ENCODE data around the gene CHD5. TPM values are rescaled to one million over a fixed set of nuclear protein-coding genes. Genes with fewer than 3 reads are reported as not detected.

Gene CHD5
- total RNA-seq, 1 experiment from 2014 or later, result not detected

DNA sequence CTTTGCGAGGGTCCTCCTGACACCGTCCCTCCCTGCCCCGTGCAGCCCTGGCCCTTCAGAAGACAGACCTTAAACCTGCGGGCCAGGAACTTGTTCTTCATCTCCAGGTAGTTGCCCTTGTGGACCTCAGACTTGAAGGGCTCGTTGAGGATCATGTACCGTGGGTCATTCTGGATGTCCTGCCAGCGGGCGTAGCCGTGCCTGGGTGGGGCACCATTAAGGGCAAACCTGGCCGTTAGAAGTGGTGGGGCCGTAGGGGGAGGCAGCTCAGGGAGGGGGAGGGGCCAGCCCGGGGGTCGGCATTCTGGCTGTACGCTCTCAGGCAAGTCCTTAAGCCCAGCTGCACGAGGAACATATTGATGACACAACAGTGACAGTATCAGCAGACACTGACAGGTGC, 69.8 kb downstream of the CHD5 start:
- in situ Hi-C loops (cut with HindIII; ENCODE audit: low pct_unique_long_range_greater_than_20kb, low sequenced_read_pairs), result no loop called here

DNA sequence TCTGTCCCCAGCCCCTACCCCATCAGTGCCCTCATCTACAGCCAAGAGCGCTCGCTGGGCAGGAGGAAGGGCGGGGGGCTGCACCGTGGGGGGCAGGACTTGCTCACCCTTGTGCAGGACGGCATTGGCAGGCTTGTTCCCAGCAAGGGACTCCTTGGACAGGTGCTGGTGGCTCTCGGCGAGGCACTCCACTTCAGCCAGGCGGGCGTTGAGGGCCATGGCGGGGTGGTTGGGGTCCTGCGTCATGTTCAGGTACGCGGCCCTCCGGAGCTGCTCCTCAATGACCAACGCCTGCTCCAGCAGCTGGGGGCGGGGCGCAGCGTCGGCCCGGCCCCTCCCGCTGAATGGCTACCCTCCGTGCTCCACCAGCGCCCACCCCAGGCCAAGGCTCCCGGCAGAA, 70.4 kb downstream of the CHD5 start:
- in situ Hi-C loops (cut with HindIII; ENCODE audit: low pct_unique_long_range_greater_than_20kb, low sequenced_read_pairs), result no loop called here
- DNase-seq (ENCODE audit: low read depth), result no peak

More for the DNA sequence above, 69.8 kb downstream of the CHD5 start:
- DNase-seq (ENCODE audit: low read depth), result no peak

DNA sequence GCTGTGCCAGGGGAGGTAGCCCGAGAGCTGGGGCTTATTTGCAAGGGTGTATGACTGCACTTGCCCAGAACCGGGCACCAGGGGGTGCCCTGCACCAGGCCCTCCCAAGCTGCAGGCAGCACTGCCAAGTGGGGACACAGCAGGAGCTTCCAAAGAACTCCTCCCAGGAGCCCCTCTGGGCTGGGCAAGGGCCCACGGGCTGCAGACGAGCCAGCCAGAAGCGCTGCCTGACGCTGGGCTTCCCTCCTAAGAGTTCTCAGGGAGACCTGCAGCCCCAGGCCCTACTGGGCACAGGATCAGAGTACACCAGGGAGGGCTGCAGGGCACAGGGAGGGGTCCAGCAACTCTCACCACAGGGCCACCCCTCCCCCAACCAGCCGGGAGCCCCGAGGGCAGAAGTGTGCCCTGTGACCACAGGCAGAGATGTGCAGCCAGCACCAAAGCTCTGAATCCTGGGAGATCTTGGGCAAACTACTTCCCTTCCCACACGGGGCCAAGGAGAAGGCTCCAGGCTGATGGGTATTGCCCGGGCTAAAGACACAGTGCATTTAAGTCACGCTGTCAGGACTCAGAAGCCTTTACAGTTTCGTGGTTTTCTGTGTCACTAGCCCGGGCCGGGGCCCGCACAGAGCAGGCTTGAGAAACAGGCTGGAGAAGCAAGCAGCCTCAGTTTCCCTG, 71.0 kb downstream of the CHD5 start:
- in situ Hi-C loops (cut with HindIII; ENCODE audit: low pct_unique_long_range_greater_than_20kb, low sequenced_read_pairs), result no loop called here
- peak; percentile 33 for DNase-seq (ENCODE audit: low read depth)

GRCh38 chr1:6108476-6108875, 71.6 kb downstream of the CHD5 start:
- no peak for DNase-seq (ENCODE audit: low read depth)

GRCh38 chr1:6107409-6108356, 72.4 kb downstream of the CHD5 start:
- in situ Hi-C loops (cut with HindIII; ENCODE audit: low pct_unique_long_range_greater_than_20kb, low sequenced_read_pairs), result no loop called here
- no peak for DNase-seq (ENCODE audit: low read depth)

More at GRCh38 chr1:6108476-6108875, 71.6 kb downstream of the CHD5 start:
- in situ Hi-C loops (cut with HindIII; ENCODE audit: low pct_unique_long_range_greater_than_20kb, low sequenced_read_pairs), result no loop called here

GRCh38 chr1:6106977-6107376, 73.1 kb downstream of the CHD5 start:
- DNase-seq (ENCODE audit: low read depth), result no peak
- in situ Hi-C loops (cut with HindIII; ENCODE audit: low pct_unique_long_range_greater_than_20kb, low sequenced_read_pairs), result no loop called here

GRCh38 chr1:6106321-6106731, 73.8 kb downstream of the CHD5 start:
- in situ Hi-C loops (cut with HindIII; ENCODE audit: low pct_unique_long_range_greater_than_20kb, low sequenced_read_pairs), result no loop called here
- DNase-seq (ENCODE audit: low read depth), result no peak

GRCh38 chr1:6105763-6106162, 74.4 kb downstream of the CHD5 start:
- in situ Hi-C loops (cut with HindIII; ENCODE audit: low pct_unique_long_range_greater_than_20kb, low sequenced_read_pairs), result no loop called here
- DNase-seq (ENCODE audit: low read depth), result no peak

GRCh38 chr1:6105218-6105679, 74.9 kb downstream of the CHD5 start:
- DNase-seq (ENCODE audit: low read depth), result no peak

GRCh38 chr1:6104631-6105030, 75.5 kb downstream of the CHD5 start:
- in situ Hi-C loops (cut with HindIII; ENCODE audit: low pct_unique_long_range_greater_than_20kb, low sequenced_read_pairs), result no loop called here
- no peak for DNase-seq (ENCODE audit: low read depth)

More at GRCh38 chr1:6105218-6105679, 74.9 kb downstream of the CHD5 start:
- in situ Hi-C loops (cut with HindIII; ENCODE audit: low pct_unique_long_range_greater_than_20kb, low sequenced_read_pairs), result no loop called here

DNA sequence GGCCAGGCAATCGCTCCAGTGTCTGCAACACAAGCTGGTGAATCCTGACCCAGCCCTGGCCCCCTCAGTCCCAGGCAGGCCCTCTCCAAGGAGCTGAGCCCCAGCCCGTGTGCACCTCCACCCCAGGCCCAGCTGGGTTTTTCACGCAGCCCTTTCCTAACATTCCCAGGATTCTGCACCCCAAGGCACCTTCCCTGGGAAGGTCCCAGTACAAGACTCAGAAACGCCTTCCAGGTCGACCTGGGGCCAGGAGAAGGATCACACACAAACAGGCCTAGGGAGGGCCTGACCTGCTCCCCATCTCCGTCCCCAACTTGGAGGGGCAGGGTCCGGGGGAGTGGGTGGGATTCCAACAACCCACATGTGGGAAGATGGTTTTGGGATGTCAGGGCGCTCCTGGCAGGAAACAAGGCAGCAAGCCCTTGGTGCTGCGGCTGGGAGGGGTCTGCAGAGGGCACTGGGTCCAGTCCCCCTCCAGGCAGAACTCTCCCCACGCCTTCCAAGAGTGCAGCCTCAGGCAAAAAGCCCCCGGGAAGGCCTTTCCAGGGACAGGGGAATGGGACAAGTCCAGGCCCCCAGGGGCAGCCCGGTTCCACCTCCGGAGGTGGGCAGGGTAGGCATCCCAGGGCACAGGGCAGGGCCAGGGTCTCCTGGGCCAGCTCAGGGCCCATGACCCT, 76.1 kb downstream of the CHD5 start:
- in situ Hi-C loops (cut with HindIII; ENCODE audit: low pct_unique_long_range_greater_than_20kb, low sequenced_read_pairs), result no loop called here
- no peak for DNase-seq (ENCODE audit: low read depth)

- in situ Hi-C loops (cut with HindIII; ENCODE audit: low pct_unique_long_range_greater_than_20kb, low sequenced_read_pairs), result no loop called here
- DNase-seq (ENCODE audit: low read depth), result no peak
Measured at GRCh38 chr1:6103111-6103853, 76.8 kb downstream of the CHD5 start.

DNA sequence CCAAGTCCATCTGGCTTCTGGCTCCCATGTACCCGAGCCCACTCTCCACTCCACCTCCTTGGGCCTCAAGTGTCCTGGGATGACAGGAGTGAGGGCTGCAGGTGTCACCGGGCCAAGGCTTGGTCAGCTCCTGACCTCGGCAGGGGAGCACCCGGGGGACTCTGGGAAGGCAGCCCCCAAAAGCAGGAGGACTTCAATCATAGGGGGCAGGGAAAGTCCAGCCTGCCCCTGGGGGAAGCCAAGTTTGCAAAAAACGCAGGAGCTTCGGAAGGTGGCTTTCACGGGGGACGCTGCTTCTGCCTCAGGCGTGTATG, 77.6 kb downstream of the CHD5 start:
- no peak for DNase-seq (ENCODE audit: low read depth)
- in situ Hi-C loops (cut with HindIII; ENCODE audit: low pct_unique_long_range_greater_than_20kb, low sequenced_read_pairs), result no loop called here

GRCh38 chr1:6101826-6102531, 78.1 kb downstream of the CHD5 start:
- in situ Hi-C loops (cut with HindIII; ENCODE audit: low pct_unique_long_range_greater_than_20kb, low sequenced_read_pairs), result no loop called here
- no peak for DNase-seq (ENCODE audit: low read depth)

DNA sequence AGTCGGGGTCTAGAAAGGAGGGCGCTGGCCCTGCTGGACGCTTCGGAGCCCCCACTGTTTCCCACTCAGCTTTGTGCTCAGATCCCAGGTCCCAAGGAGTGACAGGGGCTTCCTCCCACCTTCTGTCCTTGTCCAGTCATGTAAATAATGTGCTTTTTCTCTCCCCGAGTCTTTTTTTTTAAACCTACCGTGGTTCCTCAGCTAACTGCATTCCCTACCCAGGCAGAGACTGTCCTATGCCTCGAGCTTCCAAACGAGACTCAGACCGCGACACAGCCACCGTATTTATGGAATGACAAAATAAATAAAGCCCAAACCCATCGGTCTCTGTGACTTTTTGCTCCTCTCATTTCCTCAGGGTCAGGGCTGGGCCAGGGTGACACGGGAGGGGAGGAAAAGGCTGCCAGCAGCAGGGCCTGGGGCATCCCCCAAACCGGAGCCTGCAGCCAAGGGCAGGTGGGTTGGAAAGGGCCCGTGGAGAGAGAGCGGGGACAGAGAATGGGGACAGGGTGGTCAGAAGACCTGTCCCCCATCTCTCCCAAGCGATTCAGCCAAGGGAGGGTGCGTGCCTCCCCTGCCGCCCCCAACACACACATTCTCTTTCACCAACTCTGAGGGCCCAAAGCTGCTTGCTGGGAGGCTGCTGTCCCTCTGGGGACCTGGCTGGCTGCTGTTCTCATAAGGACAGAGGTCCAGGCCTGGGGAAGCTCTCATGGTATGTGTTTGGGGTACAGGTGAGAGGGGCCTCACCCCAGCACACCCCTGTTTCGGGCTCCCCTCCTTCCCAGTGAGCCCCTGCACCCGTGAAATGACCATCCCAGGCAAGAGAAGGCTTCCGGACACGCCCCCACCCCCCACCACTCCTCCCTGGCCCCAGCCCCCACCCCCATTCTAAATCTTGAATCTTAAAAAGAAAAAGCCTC, 79.0 kb downstream of the CHD5 start:
- in situ Hi-C loops (cut with HindIII; ENCODE audit: low pct_unique_long_range_greater_than_20kb, low sequenced_read_pairs), result no loop called here
- no peak for DNase-seq (ENCODE audit: low read depth)

GRCh38 chr1:6099787-6100765, 80.0 kb downstream of the CHD5 start:
- DNase-seq (ENCODE audit: low read depth), result no peak
- in situ Hi-C loops (cut with HindIII; ENCODE audit: low pct_unique_long_range_greater_than_20kb, low sequenced_read_pairs), result no loop called here

Data from Caki2 (cell line).